ENCODE measurements around the gene FKRP.
"Not testable (repeated sequence)": the region's sequence is repeated elsewhere in the genome, so short reads cannot be mapped to it uniquely, and the experiment has no call there.

The FKRP gene

GRCh38 chr19:46759817-46760333 lies 14.0 kb downstream of the FKRP start:
- no peak for DNase-seq

- DNase-seq, result no peak
Observed at GRCh38 chr19:46760363-46760762, 14.5 kb downstream of the FKRP start.

- DNase-seq, result not testable (repeated sequence)
Observed at GRCh38 chr19:46760897-46761296, 15.0 kb downstream of the FKRP start.

DNA sequence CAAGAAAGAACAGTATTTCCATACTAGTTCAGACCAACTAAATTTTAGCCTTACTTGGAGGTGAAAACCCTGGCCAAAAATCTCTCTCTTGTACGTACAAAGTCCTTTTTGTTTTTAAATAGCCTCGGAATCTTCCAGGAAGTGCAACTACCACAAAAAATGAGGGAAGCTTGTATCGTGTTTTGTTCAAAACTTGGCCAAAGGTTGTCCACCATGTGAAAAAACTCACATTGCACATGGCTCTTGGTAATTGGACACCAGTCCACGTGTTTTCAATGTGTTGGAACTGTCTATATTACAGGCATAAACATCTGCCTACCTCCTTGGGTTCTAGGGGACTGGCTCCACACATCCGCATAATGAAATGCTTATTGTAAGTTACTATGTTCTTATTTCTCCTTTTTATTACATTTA lies 15.6 kb downstream of the FKRP start:
- DNase-seq, result no peak

- no peak for DNase-seq
Observed at GRCh38 chr19:46762245-46762890, 16.5 kb downstream of the FKRP start.

- no peak for DNase-seq
Observed at GRCh38 chr19:46764817-46765291, 19.0 kb downstream of the FKRP start.

DNA sequence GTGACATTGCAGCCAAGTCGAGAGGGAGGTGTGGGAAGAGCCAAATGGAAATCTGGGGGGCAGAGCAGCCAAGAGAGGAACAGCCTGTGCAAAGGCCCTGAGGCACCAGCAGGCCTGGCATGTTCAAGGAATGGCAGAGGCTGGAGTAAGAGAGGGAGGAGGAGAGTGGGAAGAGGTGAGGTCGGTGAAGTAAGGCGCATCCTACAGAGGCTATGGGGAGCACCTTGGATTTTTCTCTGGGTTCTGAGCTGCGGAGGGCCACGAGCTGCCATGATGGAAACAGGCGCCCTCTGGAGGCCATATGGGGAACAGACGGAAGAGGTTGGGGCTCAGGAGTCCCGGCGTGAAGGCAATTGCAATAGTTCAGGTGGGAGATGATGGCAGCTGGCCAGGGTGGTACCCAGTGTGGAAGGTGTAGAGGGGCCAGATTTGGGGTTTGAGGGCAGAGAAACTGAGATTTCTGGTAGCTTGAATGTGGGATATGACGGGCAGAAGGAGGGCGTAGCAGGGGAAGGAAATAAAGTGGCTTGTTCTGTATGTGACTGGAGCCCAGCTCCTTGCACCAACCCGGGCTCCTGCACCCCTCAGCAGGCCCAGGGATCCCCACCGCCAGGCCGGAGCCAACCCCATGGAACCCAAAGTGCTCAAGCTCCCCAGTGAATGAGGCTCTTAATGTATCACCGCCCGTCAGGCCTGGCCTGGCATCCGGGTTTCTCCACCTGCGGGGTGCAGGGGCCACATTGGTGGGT lies 20.9 kb downstream of the FKRP start:
- peak; percentile 58 for DNase-seq

- DNase-seq, result not testable (repeated sequence)
Observed at GRCh38 chr19:46768746-46769145, 22.9 kb downstream of the FKRP start.

GRCh38 chr19:46772170-46773017 lies 26.5 kb downstream of the FKRP start:
- DNase-seq, result no peak

- DNase-seq, result no peak
Observed at GRCh38 chr19:46773018-46773399, 27.2 kb downstream of the FKRP start.

DNA sequence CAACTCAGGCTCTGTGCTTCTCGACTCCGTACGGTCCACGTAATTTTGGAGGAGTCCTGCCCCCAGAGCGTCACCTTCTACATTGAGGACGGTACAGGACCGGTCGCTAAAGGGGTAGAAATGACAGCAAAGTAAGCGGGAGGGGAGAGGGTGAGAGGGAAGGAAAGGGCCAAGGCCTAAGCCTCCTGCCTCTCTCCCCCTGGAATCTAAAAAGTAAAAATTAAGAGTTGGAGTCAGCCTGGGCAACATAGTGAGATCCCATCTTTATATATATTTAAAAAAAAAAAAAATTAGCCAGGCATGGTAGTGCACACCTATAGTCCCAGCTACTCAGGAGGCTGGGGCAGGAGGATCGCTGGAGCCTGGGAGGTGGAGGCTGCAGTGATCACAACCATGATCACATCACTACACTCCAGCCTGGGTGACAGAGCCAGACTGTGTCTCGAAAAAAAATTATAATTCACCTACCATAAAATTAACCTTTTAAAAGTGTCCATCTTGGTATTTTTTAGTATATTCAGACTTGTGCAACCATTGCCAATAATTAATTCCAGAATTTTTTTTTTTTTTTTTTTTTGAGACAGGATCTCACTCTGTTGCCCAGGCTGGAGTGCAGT lies 29.9 kb downstream of the FKRP start:
- no peak for DNase-seq

DNA sequence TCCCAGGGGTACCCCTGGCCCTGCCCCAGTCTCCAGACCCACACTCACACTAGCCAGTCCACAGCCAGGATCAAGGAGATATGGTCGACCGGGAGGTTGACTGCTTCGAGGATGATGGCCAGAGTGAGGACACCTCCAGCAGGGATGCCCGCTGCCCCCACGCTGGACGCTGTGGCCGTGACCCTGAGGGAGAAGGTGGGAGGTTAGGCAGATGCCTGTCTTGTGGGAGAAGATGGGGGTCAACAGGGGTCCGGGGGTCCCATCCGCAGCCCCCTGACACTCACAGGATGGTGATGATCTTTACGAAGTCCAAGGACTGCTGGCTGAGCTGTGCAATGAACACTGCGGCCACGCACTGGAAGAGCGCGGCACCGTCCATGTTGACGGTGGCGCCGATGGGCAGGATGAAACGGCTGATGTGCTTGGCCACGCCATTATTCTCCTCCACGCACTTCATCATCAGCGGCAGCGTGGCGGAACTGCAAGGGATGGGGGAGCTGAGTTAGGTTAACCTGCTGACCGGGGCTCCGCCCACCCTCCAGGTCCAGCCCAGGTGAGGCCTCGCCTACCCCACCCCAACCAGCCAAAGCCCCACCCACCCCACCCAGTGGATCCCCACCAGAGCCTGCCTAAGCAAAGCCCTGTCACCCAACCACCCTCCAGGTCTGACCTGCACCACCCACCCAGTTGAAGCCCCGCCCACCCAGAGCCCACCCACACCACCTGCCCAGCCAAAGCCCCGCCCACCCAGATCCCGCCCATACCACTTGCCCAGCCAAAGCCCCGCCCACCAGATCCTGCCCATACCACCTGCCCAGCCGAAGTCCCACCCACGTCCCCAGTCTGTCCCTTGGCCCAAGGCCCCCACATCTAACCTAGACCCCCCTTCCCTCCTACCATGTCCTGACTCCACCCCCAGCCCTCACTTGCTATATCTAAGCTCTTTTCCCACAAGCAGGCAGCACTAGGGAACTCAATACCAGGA lies 31.4 kb downstream of the FKRP start:
- no peak for DNase-seq

DNA sequence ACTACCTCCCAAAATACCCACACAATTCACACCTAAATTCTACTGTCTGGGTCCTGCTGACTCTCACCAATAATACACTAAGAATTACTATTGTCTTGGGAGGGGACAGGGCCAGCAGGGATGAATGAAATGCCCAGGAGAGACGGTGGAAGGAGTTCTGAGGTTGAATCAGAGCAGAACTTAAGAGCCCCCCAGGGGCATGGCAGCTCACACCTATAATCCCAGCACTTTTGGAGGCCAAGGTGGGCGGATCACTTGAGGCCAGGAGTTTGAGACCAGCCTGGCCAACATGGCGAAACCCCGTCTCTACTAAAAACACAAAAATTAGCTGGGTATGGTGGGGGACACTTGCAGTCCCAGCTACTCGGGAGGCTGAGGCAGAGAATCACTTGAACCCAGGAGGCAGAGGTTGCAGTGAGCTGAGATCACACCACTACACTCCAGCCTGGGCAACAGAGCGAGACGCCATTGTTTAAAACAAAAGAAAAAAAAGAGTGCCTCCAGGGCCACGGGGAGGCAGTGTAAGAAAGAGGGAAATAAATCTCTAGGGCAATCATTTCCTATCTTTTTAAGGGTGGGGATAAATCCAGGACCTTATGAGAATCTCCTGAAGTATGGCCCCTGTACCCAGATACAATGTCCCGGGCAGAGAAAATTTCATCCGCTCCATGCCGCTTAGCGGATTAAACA lies 32.2 kb downstream of the FKRP start:
- DNase-seq, result not testable (repeated sequence)

- no peak for DNase-seq
Observed at GRCh38 chr19:46782355-46783019, 36.6 kb downstream of the FKRP start.

- no peak for DNase-seq
Observed at GRCh38 chr19:46783670-46784069, 37.8 kb downstream of the FKRP start.

GRCh38 chr19:46784262-46785053 lies 38.6 kb downstream of the FKRP start:
- peak; percentile 83 for DNase-seq

- DNase-seq, result peak; percentile 17
Observed at GRCh38 chr19:46785054-46785979, 39.5 kb downstream of the FKRP start.

- DNase-seq, result no peak
Observed at GRCh38 chr19:46785980-46786235, 40.1 kb downstream of the FKRP start.
